ENCODE data around the gene HNF1B. TPM values are rescaled to one million over a fixed set of nuclear protein-coding genes. Genes with fewer than 3 reads are reported as not detected.
A peak's percentile ranks its signal among the peaks of the same experiment; 100 is the strongest.

Gene HNF1B
- polyA plus RNA-seq, 1 of the 3 experiments (the other 2 are of a cell fraction): not detected

GRCh38 chr17:37742762-37743611, 1.9 kb downstream of the HNF1B start:
- H3K36me3 ChIP-seq (replicated peaks in 1 of 2; ENCODE audit: control insufficient read depth in 1 of 2, insufficient read depth in 2 of 2, low read length in 1 of 2): no peaks in the 10 kb centered on the region
- no peaks in the 10 kb centered on the region for H3K9me2 ChIP-seq
- no peaks in the 10 kb centered on the region for H4K20me1 ChIP-seq (ENCODE audit: insufficient read depth)
- H3K4me2 ChIP-seq: no peak overlapping the region
- DNase-seq: peak; percentile 47
- no peak overlapping the region for H3K9ac ChIP-seq
- H3F3A ChIP-seq (replicated peaks; ENCODE audit: insufficient read depth): no peaks in the 10 kb centered on the region
- peaks cover 63% of the 10 kb centered on the region for H3K27me3 ChIP-seq (ENCODE audit: insufficient read depth)
- WGBS (ENCODE audit: low lambda C conversion rate): 48% methylated on average over 51 of the region's 76 CpGs
- H3K4me1 ChIP-seq (ENCODE audit: control insufficient read depth in 1 of 2, insufficient read depth in 2 of 2, low read depth in 1 of 2, low read length in 1 of 2): peaks cover 0 to 6% of the 10 kb centered on the region in 2 experiments; a peak in 1 of 4 replicates
- no peaks in the 10 kb centered on the region for H3K79me2 ChIP-seq (ENCODE audit: insufficient read depth)
- peak overlapping the region in 1 of 2 experiments; percentile 63; a peak in 1 of 4 replicates for H3K4me3 ChIP-seq (ENCODE audit: low read depth in 2 of 2, low read length in 1 of 2)
- ChIA-PET CTCF (no interaction called here), POLR2A (no interaction called here)
- H2AFZ ChIP-seq (ENCODE audit: low read depth): no peak overlapping the region
- no peak overlapping the region for H3K27ac ChIP-seq (ENCODE audit: low read depth in 2 of 2, low read length in 1 of 2)
- H3K9me3 ChIP-seq: no peaks in the 10 kb centered on the region
- TF ChIP-seq RCOR1 (IDR thresholded peaks at IDR 0.05; ENCODE audit: low read length) (no peak), PBX3 (IDR thresholded peaks at IDR 0.05) (no peak), MEF2A (IDR thresholded peaks at IDR 0.05; ENCODE audit: borderline replicate concordance, low read depth) (no peak), GABPA (IDR thresholded peaks at IDR 0.05; ENCODE audit: low read depth) (no peak), USF2 (IDR thresholded peaks at IDR 0.05; ENCODE audit: borderline replicate concordance, low read depth, low read length) (no peak), NFIC (IDR thresholded peaks at IDR 0.05; ENCODE audit: borderline replicate concordance) (no peak), REST (IDR thresholded peaks at IDR 0.05; ENCODE audit: low read depth, low read length) (no peak), POLR2AphosphoS5 (IDR thresholded peaks at IDR 0.05; ENCODE audit: low read depth, low read length) (no peak), NRF1 (IDR thresholded peaks at IDR 0.05; ENCODE audit: low read depth, low read length) (no peak), IRF3 (IDR thresholded peaks at IDR 0.05; ENCODE audit: low read depth, low read length) (no peak), CHD2 (IDR thresholded peaks at IDR 0.05; ENCODE audit: low read length, partially characterized antibody) (no peak), FOSL2 (IDR thresholded peaks at IDR 0.05; ENCODE audit: borderline replicate concordance, low read depth) (no peak), USF1 (IDR thresholded peaks at IDR 0.05; ENCODE audit: borderline replicate concordance, low read depth) (no peak), FOXJ3 (CRISPR knock-in tag; IDR thresholded peaks at IDR 0.05) (no peak), TAF1 (IDR thresholded peaks at IDR 0.05; ENCODE audit: borderline replicate concordance, low read depth, low read length) (no peak), MXI1 (IDR thresholded peaks at IDR 0.05; ENCODE audit: low read depth, low read length) (no peak), ELF1 (IDR thresholded peaks at IDR 0.05) (no peak), RFX5 (IDR thresholded peaks at IDR 0.05; ENCODE audit: low read length) (no peak), RAD21 (IDR thresholded peaks at IDR 0.05; ENCODE audit: low read length) (no peak)

All from SK-N-SH (cell line).